CD4-positive, CD25-positive, alpha-beta regulatory T cell (primary cell): ENCODE data around the gene RBM43. TPM values are rescaled to one million over a fixed set of nuclear protein-coding genes. Genes with fewer than 3 reads are reported as not detected.

Source experiments
- ATAC-seq, 2 donors: fragments of 150-1000 bp; cut with Tn5 transposase; one replicate each; pipeline ENCODE4 v1.10.0; 2021; ENCODE audit warnings: low read depth in 2 of 2, moderate number of reproducible peaks in 2 of 2, moderate library complexity in 1 of 2
- DNase-seq, 3 donors: peaks; one replicate each; pipeline versions ENCODE4 v3.0.0 to v3.0.0-alpha.2; 2012 to 2022; ENCODE audit warnings: mixed read lengths in 1 of 3
- H3K27ac ChIP-seq: one replicate; pipeline ENCODE4 v1.7.0; 2013; ENCODE audit warnings: mild to moderate bottlenecking, low read length; ENCODE audit not compliant: insufficient read depth, poor library complexity, severe bottlenecking
- H3K27me3 ChIP-seq: one replicate; pipeline ENCODE4 v1.7.0; 2013; ENCODE audit warnings: low read length; ENCODE audit not compliant: control insufficient read depth, insufficient read depth
- H3K36me3 ChIP-seq: one replicate; pipeline ENCODE4 v1.7.0; 2013; ENCODE audit warnings: mild to moderate bottlenecking, low read length, moderate library complexity; ENCODE audit not compliant: control insufficient read depth, insufficient read depth
- H3K4me1 ChIP-seq: 2 replicates; pipeline ENCODE4 v1.7.0; 2013; ENCODE audit warnings: mild to moderate bottlenecking, low read length; ENCODE audit not compliant: insufficient read depth, control insufficient read depth, poor library complexity, severe bottlenecking
- H3K4me3 ChIP-seq: one replicate; pipeline ENCODE4 v1.7.0; 2013; ENCODE audit warnings: low read depth, mild to moderate bottlenecking, low read length, moderate library complexity
- H3K9me3 ChIP-seq, 2 experiments: 1 replicate in 1 of 2; 2 replicates in 1 of 2; pipeline ENCODE4 v1.7.0; 2013; ENCODE audit warnings: low read length in 2 of 2, mild to moderate bottlenecking in 1 of 2, moderate library complexity in 1 of 2; ENCODE audit not compliant: control insufficient read depth in 2 of 2
- H3K27ac Mint-ChIP-seq, 3 donors: one replicate each; pipeline ENCODE4 v1.8.0; 2020 to 2022; ENCODE audit warnings: mild to moderate bottlenecking in 3 of 3, mixed read lengths in 3 of 3, moderate library complexity in 2 of 3
- H3K27me3 Mint-ChIP-seq: one replicate; pipeline ENCODE4 v1.8.0; 2022; ENCODE audit warnings: mild to moderate bottlenecking, mixed read lengths
- H3K36me3 Mint-ChIP-seq: one replicate; pipeline ENCODE4 v1.8.0; 2020; ENCODE audit warnings: mixed read lengths
- H3K4me1 Mint-ChIP-seq, 4 donors: one replicate each; pipeline ENCODE4 v1.8.0; 2020 to 2022; ENCODE audit warnings: mixed read lengths in 4 of 4, mild to moderate bottlenecking in 1 of 4
- H3K4me3 Mint-ChIP-seq, 4 donors: one replicate each; pipeline ENCODE4 v1.8.0; 2020 to 2022; ENCODE audit warnings: mild to moderate bottlenecking in 4 of 4, mixed read lengths in 4 of 4, moderate library complexity in 3 of 4
- H3K9me3 Mint-ChIP-seq, 7 donors: one replicate each; pipeline ENCODE4 v1.8.0; 2020 to 2022; ENCODE audit warnings: mixed read lengths in 7 of 7, mild to moderate bottlenecking in 3 of 7, moderate library complexity in 2 of 7
- polyA plus RNA-seq, 4 donors: library from polyadenylated mRNA; unstranded; fragments of 300-500 nt; fragmentation: Illumina TruSeq; gene quantifications; one replicate each; pipeline ENCODE4 v1.2.3, GENCODE V29; 2021
- total RNA-seq: library from RNA; stranded (reverse); gene quantifications from one replicate; pipeline ENCODE4 v1.2.3, GENCODE V29; 2022

RBM43 gene
- total and polyA plus RNA-seq, 5 donors from 2014 or later = 4.2 to 12.3 (median 5.9) TPM

DNA sequence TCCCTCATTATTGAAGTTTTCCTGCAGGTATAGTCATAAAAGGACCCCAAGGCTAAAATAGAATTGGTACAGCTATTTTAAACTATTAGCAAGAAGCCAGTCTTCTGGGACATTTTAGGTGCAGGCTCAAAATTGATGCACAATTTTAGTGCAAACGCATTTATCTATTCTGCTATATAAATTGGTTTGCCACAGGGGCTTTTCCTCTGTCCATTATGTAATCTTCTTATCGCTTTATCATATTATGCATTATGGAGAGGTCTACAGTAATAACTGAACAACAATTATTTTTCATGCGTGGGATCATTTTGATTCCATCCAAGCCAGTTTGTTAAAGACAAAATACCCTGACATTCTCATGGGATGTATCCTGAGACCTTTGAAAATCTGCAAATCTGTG is 54.6 kb downstream of the RBM43 start:
- peaks cover 10% of the 10 kb centered on the region for H3K27me3 Mint-ChIP-seq
- Histone ChIP-seq H3K9me3 (no peaks in the 10 kb centered on the region), H3K27me3 (no peaks in the 10 kb centered on the region), H3K4me3 (no peak overlapping the region), H3K27ac (no peak overlapping the region), H3K36me3 (no peaks in the 10 kb centered on the region), H3K4me1 (no peaks in the 10 kb centered on the region)
- H3K36me3 Mint-ChIP-seq = no peaks in the 10 kb centered on the region
- H3K27ac Mint-ChIP-seq = no peak overlapping the region
- no peak overlapping the region for H3K4me3 Mint-ChIP-seq
- ATAC-seq (no peak), DNase-seq (no peak)
- no peaks in the 10 kb centered on the region for H3K9me3 Mint-ChIP-seq
- H3K4me1 Mint-ChIP-seq = peaks cover 0 to 4% (median 0%) of the 10 kb centered on the region in 4 donors

DNA sequence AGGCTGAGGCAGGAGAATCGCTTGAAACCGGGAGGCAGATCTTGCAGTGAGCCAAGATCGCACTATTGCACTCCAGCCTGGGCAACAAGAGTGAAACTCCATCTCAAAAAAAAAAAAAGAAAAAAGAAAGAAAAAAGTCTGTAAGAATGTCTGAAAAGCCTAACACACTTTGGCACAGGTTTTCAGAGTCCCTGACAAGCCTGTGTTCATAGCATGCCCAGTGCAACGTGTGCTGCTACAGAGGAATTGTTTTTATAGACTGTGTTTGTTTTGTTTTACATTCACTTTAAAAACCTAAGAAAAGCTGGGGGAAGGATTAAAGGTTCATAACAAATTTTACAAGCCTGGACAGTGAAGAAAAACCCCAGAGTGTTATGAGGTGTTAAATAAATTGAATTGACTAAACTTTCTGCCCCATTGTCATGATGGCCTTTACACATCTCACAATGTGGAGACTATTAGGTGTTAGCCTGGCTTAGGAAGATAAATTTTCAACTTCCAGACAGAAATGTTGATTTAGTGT is 55.2 kb downstream of the RBM43 start:
- H3K27me3 Mint-ChIP-seq = peaks cover 10% of the 10 kb centered on the region
- H3K4me3 Mint-ChIP-seq = no peak overlapping the region
- H3K9me3 Mint-ChIP-seq = no peaks in the 10 kb centered on the region
- DNase-seq = no peak
- Histone ChIP-seq H3K4me3 (no peak overlapping the region), H3K4me1 (no peaks in the 10 kb centered on the region), H3K27me3 (no peaks in the 10 kb centered on the region), H3K36me3 (no peaks in the 10 kb centered on the region), H3K9me3 (no peaks in the 10 kb centered on the region), H3K27ac (no peak overlapping the region)
- ATAC-seq = no peak
- H3K36me3 Mint-ChIP-seq = no peaks in the 10 kb centered on the region
- H3K4me1 Mint-ChIP-seq = peaks cover 0 to 4% (median 0%) of the 10 kb centered on the region in 4 donors
- no peak overlapping the region for H3K27ac Mint-ChIP-seq

DNA sequence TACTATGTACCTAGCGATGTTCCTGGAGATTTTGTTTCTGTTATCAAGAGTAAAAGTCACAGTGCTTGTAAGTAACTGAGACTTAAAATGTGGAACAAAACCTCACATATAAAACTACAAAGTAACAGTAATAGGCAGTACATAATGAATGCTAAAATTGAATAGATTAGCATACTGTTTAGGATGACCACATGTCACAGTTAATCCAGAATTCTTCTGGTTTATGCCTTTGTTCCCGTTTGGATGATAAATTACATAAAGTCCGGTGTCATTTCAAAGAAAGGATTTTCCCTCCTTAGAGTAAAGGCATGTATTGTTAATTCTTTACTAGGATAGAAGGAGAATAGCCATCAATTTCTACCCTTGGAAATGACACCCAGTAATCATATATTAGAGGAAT is 56.1 kb downstream of the RBM43 start:
- no peaks in the 10 kb centered on the region for H3K9me3 Mint-ChIP-seq
- no peaks in the 10 kb centered on the region for H3K36me3 Mint-ChIP-seq
- Histone ChIP-seq H3K4me3 (no peak overlapping the region), H3K27me3 (no peaks in the 10 kb centered on the region), H3K9me3 (no peaks in the 10 kb centered on the region), H3K27ac (no peak overlapping the region), H3K4me1 (no peaks in the 10 kb centered on the region), H3K36me3 (no peaks in the 10 kb centered on the region)
- no peak overlapping the region for H3K27ac Mint-ChIP-seq
- ATAC-seq (no peak), DNase-seq (no peak)
- H3K4me1 Mint-ChIP-seq = peaks cover 0 to 4% (median 2%) of the 10 kb centered on the region in 4 donors
- H3K4me3 Mint-ChIP-seq = no peak overlapping the region
- H3K27me3 Mint-ChIP-seq = peaks cover 10% of the 10 kb centered on the region

DNA sequence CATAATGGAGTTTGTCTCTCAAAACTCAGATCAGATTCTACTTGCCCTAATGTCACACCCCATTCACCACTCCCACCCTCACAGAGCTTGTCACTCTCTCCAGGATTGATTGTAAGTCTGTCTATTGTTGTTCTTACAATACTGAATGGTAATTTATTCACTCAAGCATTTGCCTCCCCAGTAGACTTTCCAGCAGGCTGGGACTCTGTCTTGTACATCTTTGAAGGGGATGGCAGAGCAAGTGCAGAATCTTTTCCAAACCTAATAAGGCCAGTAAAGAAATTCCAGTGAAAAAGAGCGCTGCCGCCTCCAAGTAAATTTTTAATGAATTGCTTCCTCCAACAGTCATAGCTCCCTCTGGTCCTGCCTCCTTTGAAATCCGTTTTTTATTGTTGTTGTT is 56.9 kb downstream of the RBM43 start:
- Mint-ChIP-seq H3K4me1 (peaks cover 0 to 4% (median 4%) of the 10 kb centered on the region in 4 donors), H3K27ac (no peak overlapping the region), H3K27me3 (peaks cover 10% of the 10 kb centered on the region), H3K9me3 (no peaks in the 10 kb centered on the region), H3K36me3 (no peaks in the 10 kb centered on the region), H3K4me3 (no peak overlapping the region)
- H3K4me3 ChIP-seq = no peak overlapping the region
- no peak overlapping the region for H3K27ac ChIP-seq
- no peaks in the 10 kb centered on the region for H3K36me3 ChIP-seq
- no peaks in the 10 kb centered on the region for H3K9me3 ChIP-seq
- DNase-seq = no peak
- no peaks in the 10 kb centered on the region for H3K4me1 ChIP-seq
- no peaks in the 10 kb centered on the region for H3K27me3 ChIP-seq
- no peak for ATAC-seq

DNA sequence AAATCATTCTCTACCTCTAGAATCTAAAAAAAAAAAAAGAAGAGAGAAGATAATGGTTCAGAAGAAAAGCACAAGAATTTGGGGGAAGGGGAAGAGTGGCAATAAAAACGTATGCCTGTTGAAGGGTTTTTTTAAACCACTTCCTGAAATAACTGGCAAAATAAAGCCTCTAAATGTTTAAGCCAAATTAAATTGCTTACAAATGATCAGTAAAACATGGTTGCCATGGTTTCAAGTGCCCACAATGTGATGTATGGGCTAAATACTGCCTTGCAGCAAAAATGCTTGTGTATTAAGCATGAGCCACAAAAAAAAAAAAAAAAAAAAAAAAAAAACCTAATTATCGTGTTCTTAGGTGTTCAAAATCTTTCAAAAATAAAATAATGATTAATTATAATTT is 60.8 kb downstream of the RBM43 start:
- no peaks in the 10 kb centered on the region for H3K27me3 ChIP-seq
- DNase-seq (peak in 1 of 3 donors; percentile 2), ATAC-seq (no peak)
- H3K27me3 Mint-ChIP-seq = peaks cover 5% of the 10 kb centered on the region
- no peaks in the 10 kb centered on the region for H3K9me3 ChIP-seq
- H3K4me1 Mint-ChIP-seq = peaks cover 0 to 4% (median 4%) of the 10 kb centered on the region in 4 donors
- H3K9me3 Mint-ChIP-seq = peaks cover 0 to 2% (median 0%) of the 10 kb centered on the region in 7 donors
- no peaks in the 10 kb centered on the region for H3K4me1 ChIP-seq
- no peak overlapping the region for H3K27ac Mint-ChIP-seq
- H3K4me3 Mint-ChIP-seq = peak overlapping the region in 1 of 4 donors; percentile 12
- no peaks in the 10 kb centered on the region for H3K36me3 Mint-ChIP-seq
- no peak overlapping the region for H3K4me3 ChIP-seq
- H3K36me3 ChIP-seq = no peaks in the 10 kb centered on the region
- H3K27ac ChIP-seq = no peak overlapping the region

DNA sequence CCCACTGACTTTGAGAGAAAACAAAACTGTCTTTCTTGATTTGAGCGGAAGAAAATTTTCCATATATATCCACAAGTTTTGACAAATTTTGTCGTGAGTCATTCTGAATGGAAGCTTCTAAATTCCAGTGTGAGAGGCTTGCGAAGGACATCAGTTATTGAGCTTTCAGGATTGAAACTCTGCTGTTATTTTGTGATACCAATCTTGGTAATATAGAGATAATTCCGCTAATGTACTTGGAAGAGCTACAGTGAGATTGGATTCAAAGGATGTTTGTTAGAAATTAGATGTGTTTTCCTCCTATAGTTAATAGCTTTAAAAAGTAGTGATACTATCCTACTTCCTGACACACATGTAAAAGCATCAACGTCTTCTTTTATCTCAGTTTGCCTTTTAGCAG is 61.4 kb downstream of the RBM43 start:
- no peaks in the 10 kb centered on the region for H3K9me3 ChIP-seq
- peak overlapping the region in 1 of 4 donors; percentile 12 for H3K4me3 Mint-ChIP-seq
- H3K4me1 Mint-ChIP-seq = peaks cover 0 to 4% (median 4%) of the 10 kb centered on the region in 4 donors
- no peaks in the 10 kb centered on the region for H3K27me3 ChIP-seq
- ATAC-seq (no peak), DNase-seq (no peak)
- peaks cover 0 to 2% (median 0%) of the 10 kb centered on the region in 7 donors for H3K9me3 Mint-ChIP-seq
- H3K4me3 ChIP-seq = no peak overlapping the region
- no peak overlapping the region for H3K27ac Mint-ChIP-seq
- peaks cover 5% of the 10 kb centered on the region for H3K27me3 Mint-ChIP-seq
- H3K36me3 ChIP-seq = no peaks in the 10 kb centered on the region
- no peaks in the 10 kb centered on the region for H3K4me1 ChIP-seq
- no peaks in the 10 kb centered on the region for H3K36me3 Mint-ChIP-seq
- H3K27ac ChIP-seq = no peak overlapping the region

DNA sequence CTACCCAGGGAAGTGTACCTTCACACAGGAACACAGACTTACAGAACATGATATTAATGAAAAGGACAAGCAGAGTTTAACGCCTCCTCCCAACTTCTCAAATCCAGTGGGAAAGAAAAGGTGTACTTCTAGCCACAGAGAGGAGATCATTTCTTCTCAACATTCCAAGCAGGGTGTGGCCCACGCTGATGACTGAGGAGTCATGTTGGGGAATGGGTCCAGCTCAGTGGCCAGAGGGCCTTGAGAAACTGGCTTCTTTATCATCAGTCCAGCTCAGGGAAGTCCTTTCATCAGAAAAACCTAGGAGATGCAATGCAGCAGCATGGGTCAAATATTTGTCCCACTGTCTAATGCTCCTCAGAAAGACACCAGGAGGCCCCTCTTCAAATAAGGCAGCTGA is 63.0 kb downstream of the RBM43 start:
- Histone ChIP-seq H3K4me3 (no peak overlapping the region), H3K27me3 (no peaks in the 10 kb centered on the region), H3K27ac (no peak overlapping the region), H3K36me3 (no peaks in the 10 kb centered on the region), H3K9me3 (no peaks in the 10 kb centered on the region), H3K4me1 (no peaks in the 10 kb centered on the region)
- H3K27ac Mint-ChIP-seq = no peak overlapping the region
- ATAC-seq = no peak
- H3K9me3 Mint-ChIP-seq = peaks cover 0 to 2% (median 0%) of the 10 kb centered on the region in 7 donors
- DNase-seq = no peak
- no peaks in the 10 kb centered on the region for H3K36me3 Mint-ChIP-seq
- H3K27me3 Mint-ChIP-seq = no peaks in the 10 kb centered on the region
- no peak overlapping the region for H3K4me3 Mint-ChIP-seq
- peaks cover 0 to 4% (median 4%) of the 10 kb centered on the region in 4 donors for H3K4me1 Mint-ChIP-seq
